ENCODE results near the gene CTNNA2.
"Not testable (repeated sequence)": the region's sequence is repeated elsewhere in the genome, so short reads cannot be mapped to it uniquely, and the experiment has no call there.

- TF ChIP-seq POLR2AphosphoS5 (IDR thresholded peaks at IDR 0.05; ENCODE audit: low read depth, low read length); POLR2A (IDR thresholded peaks at IDR 0.05; ENCODE audit: low read depth, low read length); TAF1 (IDR thresholded peaks at IDR 0.05; ENCODE audit: borderline replicate concordance, low read depth, low read length): not testable (repeated sequence)
Measured at GRCh38 chr2:80203929-80204328, 691.1 kb downstream of the CTNNA2 start.
